Stimulated activated naive CD4-positive, alpha-beta T cell treated with Interleukin-2 at 50 U/mL for 16 hours (primary cell): ENCODE data around the gene CHMP6.
A peak's percentile ranks its signal among the peaks of the same experiment; 100 is the strongest.

ENCODE experiments used
- DNase-seq: peaks from one replicate; lab custom pipeline; 2025; lab: John Stamatoyannopoulos, UW

CHMP6 gene

DNA sequence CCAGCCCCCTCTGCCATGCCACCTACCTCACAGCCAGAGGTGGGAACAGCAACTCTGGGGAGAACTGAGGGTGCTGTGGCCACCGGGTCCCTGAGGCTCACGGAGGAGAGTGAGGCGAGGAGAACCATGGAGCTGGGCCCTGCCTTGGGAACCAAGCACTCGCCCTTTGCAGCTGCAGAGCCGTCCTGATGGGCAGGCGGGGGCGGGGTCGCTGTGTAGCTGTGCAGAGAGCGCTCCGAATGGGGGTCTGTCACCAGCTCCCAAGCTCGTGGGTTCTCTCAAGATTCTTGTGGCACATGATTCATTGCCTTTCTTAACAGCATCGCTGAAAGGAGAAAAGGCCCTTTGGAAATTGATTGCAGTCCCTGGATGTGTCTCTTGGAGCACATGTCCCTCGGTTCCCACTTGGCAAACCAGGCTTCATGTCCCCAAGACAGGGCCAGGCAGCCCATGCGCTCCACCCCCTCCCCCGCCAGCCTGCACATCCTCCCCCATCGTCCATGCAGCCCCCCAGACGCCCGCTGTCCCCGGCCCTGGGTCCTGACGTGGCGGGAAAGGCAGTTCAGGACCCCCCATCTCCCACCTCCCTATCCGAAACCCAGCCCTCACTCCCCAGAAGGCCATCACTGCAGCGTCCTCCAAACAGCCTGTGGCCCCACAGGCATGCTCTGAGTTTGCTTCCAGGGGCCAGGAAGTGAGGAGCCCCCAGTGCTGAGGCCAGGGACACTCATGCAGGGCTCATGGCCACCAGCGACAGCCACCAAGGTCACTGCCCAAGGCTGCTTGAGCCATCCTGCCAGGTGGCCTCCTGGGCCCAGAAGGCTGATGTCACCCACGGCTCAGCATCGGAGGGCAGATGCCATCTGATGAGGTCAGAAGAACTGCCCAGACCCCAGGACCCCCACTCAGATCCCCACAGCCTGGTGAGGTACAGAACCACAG is 20.6 kb upstream of the CHMP6 start:
- DNase-seq, result no peak

DNA sequence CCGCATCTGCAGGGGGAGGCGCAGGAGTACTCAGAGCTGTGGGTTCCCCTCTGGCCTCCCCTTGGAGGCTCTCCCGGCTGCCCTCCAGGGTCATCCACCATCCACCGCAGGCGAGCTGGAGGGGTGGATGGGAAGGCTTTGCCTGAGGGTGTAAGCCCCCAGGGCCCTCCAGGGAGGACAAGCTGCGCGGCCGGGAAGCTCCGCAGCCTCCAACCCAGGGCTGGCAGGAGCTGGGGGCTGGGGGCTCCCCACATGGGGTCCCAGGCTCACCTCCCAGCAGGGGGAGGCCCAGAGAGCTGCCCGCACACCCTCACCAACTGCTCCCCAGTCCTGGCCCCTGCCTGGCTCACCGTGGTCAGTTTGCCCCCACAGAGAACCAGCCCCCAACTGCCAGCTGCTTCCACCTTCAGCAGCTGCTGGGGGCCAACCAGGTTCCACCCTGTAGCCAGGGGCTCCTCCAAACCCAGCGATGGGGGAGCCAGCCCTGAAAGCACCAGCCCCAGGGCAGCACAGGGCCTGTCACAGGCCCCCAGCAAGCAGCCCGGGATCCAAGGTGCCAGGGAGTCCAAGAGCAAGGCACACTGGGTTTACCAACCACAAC is 19.8 kb upstream of the CHMP6 start:
- no peak for DNase-seq

DNA sequence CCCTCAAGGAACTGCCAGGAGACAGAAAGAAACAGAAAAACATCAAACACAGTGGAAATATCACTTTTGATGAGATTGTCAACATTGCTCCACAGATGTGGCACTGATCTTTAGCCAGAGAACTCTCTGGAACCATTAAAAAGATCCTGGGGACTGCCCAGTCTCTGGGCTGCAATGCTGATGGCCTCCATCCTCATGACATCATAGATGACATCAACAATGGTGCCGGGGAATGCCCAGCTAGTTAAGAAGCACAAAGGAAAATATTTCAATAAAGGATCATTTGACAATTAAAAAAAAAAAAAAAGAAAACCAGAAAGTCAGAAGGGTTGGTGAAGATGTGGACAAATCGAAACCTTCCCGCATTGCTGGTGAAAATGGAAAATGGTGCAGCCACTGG is 14.9 kb upstream of the CHMP6 start:
- DNase-seq, result no peak

DNA sequence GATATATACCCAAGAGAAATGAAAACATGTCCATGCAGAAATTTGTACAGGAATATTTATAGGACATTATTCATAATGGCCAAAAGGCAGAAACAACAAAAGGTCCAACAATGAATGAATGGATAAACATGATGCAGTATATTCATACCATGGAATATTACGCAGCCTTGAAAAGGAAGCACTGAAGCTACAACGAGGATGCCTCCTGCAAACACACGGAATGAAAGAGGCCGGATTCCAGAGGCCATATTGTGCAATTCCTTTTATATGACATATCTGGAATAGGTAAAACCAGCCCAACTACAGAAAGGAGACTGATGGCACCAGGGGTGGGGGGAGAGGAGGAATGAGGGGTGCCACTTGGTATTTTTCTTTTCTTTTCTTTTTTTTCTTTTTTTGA is 14.5 kb upstream of the CHMP6 start:
- no peak for DNase-seq

DNA sequence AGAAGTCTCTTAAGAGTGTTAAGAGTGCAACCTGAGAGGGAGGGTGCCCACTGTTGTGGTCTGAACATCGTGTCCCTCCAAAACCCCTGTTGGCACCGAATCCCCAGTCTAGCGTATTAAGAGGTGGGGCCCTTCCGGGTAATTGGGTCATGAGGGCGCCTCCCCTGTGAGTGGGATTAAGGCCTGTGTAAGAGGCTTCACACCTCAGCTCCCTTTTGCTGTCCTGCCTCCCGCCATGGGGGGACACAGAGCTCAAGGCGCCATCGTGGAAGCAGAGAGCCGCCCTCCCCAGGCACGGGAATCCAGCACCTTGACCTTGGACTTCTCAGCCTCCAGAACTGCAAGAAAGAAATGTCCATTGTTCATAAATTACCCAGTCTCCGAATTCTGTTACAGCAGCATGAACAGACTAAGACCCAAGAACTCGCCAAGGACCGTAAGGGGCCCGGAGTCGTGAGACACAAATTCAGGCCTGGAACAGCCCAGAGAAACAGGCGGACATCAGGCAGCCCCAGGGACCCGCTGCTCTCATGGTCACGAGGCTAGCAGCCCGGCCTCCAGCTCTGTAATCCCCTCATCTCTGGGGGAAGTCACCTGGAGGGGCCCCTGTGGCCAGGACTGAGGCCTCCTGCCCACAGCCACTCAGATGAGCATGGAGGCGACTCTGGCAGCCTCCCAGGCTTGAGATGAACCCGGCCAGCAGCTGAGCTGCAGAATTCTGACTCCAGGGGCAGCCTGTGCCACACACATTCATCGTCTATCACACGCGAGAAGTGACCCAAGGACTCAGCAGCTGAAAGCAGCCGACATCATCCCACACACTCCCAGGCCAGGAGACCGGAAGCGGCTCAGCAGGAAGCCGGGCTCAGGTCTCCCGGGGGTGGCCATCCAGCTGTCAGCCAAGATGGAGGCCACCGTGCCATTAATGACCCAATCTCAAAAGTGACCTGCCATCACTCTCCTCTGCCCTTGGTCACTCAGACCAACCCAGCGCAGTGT is 12.8 kb upstream of the CHMP6 start:
- no peak for DNase-seq

DNA sequence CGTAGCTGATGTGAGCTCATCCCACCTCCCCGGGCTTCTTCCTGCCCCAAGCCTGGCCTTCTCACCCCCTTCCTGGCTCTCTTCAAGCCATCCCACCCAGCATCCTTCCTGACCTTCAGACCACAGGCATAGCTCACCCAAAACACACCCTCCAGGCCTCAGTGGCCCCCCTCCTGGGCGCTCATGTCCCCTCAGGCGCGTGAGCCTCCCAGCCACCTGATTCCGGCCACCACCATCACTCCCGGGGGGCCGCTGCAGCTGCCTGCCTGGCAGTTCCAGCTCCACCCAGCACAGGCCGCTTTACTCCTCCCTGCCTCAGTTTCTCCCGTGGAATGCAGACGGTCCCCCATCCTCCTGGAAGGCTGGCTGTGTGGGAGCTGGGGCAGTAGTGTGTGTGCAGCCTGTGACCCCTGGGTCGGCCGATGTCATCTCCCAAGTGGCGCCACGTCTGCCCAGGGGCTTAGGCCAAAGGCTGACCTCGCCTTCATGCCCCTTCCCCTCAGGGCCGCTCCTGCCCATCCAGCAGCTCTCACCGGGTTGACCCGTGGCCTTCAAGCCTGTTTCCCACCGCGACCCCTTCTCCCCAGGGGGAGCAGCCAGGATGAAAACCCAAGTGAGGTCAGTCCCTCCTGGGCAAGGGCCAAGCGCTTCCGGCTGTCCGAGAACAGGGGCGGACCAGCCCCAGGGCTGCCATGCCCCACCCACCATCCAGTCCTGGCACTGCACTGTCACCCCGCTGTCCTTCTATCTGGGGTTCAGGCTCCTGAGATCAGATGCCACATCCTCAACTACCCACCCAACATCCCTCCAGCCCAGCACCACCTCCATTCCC is 11.9 kb upstream of the CHMP6 start:
- DNase-seq, result no peak

DNA sequence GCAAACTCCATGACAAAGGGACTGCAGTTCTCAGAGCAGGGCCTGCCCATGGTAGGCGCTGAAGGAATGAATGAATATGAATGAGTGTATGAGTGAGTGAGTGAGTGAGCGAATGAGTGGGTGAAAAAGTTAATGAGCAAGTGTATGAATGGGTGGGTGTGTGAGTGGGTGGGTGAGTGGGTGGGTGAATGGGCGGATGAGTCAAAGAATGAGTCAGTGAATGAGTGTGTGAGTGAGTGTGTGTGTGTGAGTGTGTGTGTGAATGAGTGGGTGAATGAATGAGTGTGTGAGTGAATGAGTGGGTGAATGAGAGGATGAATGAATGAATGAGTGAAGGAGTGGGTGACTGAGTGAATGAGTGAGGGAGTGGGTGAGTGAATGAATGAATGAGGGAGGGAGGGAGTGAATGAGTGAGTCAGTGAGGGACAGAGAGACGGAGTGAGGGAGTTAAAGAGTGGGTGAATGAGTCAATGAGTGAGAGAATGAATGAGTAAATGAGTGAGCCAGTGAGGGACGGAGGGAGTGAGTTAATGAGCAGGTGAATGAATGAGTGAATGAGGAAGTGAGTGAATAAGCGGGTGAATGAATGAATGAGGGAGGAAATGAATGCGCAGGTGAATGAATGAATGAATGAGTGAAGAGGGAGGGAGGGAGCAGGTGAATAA is 11.1 kb upstream of the CHMP6 start:
- peak; percentile 46 for DNase-seq

DNA sequence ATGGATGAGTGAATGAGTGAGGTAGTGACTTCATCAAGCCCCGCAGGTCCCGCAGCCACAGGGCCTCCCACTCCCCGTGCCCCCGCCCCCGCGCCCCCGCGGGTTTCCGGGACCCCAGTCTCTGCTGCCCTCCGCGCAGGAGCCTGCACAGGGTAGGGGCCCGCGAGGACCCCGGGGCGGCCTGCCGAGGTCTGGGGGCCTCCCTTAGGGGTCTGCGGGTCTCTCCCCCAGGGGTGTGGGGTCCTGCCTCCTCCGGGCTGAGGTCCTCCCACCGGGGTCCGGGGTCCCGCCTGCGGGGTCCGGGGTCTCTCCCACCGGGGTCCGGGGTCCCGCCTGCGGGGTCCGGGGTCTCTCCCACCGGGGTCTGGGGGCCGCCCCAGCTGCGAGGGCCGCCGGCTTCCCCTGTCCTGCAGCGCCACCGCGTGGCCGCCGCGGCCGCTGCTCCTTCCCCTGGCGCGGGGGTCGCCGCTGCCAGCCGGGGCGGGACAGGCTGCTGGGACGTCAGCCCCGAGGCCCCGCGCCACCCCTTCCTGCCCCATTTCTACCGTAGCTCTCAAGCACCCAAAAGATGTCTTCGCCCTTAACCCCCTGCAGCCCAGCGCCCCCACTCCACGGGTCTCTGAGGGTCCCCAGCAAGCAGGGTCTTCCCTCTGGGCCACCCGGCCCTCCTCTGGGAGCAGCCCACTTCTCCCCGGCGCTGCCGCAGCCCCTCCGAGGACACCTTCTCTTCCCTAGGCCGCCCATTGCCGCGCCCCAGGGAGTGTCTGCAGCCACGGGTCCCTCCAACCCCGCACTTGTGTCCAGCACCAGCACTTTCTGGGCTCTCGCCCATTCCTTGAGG is 10.4 kb upstream of the CHMP6 start:
- no peak for DNase-seq

DNA sequence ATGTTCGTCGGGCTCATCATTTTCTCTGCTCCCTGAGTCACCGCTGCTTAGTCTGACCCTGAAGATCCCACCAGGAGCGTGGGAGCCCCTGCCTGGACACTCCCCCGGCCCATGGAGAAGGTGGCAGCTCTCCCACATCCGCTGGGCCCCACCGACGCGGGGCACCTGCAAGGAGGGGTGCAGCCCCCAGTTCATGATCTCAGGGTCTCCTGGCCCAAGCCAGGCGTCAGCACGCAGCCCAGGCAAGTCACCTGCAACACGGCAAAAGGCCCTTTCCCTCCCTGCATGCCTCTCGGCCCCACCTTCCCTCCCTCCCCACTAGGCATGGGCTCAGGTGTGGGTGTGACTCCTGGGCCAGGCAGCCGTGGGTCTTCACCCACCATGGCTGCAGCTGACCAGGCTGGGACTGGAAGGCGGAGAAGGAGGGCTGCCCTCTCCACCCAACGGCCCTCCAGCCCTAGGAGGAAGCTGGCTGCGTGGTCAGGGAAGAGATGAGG is 9.7 kb upstream of the CHMP6 start:
- DNase-seq, result no peak

DNA sequence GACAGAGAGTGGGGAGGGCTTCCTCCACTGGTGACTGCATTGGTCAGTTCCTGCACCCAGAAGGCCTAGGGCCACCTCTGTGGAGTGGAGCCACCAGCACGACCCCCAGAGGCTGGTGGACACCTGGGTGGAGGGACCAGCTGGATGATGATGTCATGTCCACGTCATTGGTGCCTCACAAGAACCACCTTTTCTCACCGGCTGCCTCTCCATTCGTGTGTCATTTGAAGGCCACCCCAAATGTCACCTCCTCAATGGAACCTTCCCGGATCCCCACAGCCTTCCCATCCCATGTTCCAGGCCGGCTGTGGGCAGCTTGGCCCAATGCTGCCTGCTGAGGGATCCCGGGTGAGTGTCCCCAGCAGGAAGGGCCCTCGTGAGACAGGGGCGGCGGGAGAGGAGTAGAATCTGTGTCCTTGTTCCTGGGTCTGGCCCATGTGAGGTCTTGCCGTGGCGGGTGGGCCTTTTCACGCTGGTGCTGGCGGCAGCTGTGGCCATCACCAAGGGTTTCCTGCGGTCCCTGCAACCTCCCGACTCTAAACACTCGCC is 9.1 kb upstream of the CHMP6 start:
- DNase-seq, result no peak

DNA sequence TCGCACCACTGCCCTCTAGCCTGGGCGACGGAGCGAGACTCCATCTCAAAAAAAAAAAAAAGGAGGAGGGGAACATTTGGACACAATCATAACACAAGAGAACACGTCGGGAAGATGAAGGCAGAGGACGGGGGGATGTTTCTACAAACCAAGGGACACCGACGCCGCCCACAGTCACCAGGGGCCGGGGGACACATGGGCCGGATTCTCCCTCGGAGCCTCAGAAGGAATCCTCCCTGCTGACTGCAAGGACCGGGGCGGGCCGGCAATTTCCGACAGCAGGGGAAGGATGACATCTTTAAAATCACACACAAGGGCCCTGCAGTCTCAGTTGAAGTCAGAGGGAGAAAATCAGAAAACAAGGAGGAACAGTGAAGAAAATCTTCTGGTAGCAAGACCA is 8.1 kb upstream of the CHMP6 start:
- no peak for DNase-seq

DNA sequence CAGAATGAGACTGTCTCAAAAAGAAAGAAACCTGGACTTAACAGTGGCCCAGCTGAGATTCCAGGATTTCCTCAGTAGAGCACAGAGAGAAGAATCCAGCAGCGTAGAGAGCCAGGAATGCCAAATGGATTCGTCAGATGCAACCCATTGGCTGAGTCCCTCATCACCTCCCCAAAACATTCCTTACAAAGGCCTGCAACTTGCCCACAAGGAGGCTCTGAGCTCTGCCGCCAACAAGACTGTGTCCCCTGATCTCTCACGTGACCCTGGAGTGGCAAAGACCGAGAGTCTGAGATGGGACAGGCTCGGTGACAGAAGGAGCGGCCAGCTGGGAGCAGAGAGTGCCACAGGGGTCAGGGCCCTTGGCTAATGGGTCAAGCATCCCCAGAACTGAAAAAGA is 6.9 kb upstream of the CHMP6 start:
- no peak for DNase-seq

DNA sequence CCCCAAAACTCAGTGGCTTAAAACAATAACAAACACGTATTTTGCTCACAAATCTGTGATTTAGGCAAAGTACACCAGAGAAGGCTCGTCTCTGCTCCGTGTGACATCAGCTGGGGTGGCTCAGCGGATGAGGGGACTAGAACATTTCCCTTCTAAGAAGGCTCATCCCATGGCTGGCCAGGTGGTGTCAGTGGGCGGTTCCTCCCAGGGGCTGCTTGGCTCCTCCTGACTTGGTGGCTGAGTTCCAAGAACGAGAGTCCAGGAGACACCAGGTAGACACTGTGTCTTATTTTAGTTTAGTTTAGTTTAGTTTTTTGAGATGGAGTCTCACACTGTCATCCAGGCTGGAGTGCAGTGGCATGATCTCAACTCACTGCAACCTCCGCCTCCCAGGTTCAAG is 5.6 kb upstream of the CHMP6 start:
- no peak for DNase-seq

DNA sequence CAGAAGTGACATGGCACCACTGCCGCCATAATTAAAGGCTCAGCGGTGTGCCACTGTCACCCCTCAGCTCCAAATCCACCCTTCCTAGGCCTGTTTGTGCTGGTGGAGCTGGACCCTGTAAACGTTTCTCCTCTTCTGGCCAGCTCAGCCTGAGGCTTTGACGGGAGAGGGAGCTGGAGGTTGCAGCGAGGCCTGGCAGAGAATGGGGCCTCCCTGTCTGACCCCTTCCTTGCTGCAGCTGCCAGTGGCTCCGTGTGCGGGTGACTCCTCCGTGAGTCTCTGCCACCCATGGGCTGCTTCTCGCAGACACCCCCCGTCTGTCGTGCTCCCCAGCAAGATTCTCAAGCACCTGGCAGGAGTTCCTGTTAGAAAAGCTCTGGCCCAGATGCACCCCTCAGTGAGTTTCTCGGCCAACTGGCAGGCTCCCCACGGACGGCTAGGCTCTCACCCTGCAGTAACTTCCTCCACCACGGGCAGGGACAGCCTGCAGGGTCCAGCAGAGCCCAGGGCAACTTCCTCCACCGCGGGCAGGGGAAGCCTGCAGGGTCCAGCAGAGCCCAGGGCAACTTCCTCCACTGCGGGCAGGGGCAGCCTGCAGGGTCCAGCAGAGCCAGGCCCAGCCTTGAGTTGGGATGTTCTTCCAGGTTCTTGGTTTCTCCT is 4.7 kb upstream of the CHMP6 start:
- DNase-seq, result no peak

DNA sequence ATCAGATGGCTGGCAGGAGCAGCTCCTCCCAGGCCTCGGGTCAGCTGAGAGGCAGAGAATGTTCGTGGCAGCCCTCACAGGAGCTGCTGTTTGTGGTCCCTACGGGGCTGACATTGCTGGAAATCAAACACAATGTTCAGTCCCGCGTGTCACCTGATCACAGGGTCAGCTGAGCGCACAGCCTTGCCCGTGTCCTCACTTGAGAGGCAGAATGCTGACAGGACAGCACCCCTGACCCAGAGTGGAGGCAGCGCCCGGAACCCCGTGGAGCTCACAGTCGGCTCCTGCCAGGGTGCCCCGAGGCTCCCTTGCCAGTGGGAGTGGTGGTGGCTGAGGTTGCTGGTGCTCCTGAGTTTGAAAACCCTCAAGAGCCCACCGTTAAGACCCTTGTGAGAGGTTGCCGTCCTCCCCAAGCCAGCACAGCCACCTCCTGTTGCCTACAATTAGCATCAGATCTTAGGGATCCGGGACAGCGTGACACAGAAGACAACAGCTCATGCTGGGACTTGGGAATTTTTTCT is 3.6 kb upstream of the CHMP6 start:
- no peak for DNase-seq

DNA sequence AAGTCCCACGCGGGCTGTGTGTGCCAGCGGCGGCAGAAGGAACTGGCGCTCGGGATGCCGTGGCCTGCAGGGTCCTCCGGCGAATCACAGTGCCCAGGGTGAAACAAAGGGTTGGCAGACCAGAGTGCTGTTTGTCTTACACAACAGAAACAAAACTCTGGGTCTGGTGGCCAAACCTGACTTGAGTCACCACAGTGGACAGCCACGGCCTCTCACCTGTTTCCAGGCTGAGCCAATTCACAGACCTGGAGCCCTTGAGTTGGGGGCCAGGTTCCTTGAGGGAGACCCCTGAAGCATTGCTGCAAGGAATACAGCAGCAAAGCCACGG is 2.1 kb upstream of the CHMP6 start:
- DNase-seq, result no peak

DNA sequence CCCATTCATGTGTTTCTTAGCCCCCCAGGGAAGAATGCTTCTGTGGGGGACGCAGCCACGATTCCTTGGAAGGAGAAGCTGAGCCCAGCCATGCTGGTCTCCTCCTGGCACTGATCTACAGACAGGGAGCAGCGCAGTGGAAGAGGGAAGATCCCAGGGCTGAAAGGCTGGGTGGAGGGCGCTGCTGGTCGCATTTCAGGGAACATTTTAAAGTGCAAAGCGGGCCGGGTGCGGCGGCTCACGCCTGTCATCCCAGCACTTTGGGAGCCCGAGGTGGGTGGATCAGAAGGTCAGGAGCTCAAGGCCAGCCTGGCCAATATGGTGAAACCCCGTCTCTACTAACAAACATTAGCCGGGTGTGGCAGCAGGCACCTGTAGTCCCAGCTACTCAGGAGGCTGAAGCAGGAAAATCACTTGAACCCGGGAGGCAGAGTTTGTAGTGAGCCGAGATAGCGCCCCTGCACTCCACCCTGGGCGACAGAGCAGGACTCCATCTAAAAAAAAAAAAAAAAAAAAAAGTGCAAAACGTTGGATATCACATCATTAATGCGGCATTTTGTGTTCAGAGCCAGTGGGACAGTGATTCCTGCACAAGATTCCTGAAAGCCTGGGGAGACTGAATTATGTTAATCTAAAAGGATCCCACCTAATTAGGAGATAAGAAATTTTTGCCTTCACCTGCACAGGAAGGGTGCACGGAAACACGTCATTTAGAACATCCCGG is 558 bp upstream of the CHMP6 start:
- DNase-seq, result no peak
